ENCODE measurements around the gene PCK2.

Gene PCK2

DNA sequence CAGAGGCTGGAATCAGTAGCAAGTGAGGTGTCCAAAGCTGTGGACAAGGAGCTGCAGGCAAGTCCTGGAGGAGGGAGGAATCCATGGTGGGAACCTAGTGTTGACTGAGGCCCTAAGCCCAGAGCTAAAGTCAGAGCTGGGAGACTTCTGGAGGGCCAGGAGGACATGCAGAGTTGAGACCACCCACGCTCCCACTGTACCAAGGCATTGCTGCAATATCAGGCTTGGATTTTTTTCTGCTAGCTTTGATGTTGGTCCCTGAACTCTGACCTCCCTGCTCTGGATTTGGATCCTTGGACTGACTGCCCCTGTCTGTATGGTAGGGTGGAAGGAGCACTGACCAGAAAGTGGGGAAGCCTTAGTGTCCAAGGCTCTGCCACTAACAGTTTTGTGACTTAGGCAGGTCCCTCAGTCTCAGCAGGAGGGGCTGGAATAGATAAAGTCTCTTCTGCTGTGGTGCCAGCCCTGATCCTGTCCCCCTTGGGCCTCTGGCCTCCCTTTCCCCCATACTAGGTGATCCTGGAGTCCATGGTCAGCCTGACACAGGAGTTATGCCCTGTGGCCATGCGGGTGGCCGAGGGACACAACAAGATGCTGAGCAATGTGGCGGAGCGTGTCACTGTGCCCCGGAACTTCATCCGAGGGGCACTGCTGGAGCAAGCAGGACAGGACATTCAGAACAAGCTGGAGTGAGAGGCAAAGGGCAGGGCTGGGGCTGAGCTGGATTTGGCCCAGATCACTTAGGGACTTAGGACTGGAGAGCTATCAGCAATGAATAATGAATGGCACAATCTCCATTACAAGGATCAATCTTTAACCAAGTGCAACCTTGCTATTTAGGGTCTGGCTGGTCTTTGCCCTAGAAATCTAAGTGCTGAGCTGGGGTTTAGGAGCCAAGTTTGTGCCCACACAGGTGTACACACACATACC is 32.9 kb upstream of the PCK2 start:
- DNase-seq (ENCODE audit: low read depth, low spot score), result no peak

DNA sequence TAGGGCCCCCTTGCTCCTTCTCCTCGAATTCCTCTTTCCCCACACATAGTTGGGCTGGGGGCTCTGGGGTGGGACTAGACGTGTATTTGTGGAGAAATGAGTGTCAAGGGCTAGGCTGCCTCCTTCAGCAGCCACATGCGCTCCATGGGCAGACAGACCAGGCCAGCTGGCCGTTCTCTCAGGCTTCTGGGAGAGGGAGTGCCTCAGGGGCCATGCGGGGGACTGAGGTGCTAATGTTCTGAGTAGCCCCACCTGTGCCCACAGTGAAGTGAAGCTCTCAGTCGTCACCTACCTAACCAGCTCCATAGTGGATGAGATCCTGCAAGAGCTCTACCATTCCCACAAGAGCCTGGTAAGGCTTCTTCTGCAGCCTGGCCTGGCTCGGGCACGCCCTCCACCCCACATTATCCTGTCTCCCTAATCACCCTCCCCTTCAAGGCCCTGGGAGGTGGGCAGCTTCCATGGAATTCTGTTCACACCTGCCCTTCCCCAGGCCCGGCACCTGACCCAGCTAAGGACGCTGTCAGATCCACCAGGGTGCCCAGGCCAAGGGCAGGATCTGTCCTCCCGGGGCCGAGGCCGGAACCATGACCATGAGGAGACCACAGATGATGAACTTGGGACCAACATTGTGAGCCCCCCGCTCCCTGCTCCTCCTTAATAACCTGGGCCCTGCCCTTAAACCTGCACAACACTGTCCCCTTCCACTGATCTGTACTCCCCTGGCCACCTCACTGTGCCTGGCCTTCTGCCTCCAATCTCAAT is 31.7 kb upstream of the PCK2 start:
- no peak for DNase-seq (ENCODE audit: low read depth, low spot score)

DNA sequence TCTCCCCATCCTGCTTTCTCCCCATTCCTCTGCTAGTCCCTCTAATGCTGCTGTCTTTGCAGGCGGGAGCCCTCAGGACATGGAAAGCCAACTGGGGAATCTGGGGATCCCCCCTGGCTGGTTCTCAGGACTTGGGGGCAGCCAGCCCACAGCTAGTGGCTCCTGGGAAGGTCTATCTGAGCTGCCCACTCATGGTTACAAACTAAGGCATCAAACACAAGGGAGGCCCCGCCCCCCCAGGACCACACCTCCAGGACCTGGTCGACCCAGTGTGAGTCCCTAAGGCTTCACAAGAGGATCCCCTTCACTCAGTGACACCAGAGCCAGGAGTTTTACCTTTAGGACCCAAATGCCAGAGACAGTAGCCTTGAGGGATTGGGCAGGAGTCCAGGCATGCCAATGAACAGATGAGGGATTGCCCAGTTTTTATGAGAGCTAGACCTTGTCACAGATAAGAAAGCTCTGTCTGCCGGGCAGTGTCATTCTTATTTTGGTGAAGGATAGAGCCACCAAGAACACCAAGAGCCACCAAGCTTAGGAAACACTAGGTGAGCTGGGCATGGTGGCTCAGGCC is 30.8 kb upstream of the PCK2 start:
- no peak for DNase-seq (ENCODE audit: low read depth, low spot score)

DNA sequence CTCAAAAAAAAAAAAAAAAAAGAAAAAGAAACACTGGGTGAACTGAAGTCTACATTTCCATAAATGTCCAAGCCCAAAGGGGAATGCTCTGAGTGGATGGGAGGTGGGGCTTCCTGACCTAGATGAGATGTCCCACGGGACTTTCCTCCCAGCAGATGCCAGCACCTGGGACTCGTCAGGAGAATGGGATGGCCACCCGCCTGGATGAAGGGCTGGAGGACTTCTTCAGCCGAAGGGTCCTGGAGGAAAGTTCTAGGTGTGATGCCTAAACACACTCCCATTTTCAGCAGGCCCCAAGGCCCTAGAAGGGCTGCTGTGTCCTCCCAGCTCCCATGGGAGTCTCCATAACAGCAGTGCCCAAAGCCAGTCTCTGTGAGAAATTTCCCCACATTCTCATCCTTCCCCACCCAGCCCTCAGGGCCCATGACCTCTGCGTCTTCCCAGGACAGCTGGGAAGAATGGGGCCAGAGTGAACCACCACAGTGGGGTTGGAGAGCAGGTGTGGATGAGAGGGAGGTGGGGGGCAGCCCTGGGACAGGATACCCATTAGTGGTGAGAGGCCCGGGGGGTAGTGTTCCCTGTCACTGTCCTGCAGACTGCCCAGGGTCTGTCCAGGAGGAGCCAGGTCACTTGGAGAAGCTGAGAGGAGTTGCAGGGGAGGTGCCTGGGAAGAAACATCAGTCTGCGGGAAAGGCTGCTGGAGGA is 29.9 kb upstream of the PCK2 start:
- no peak for DNase-seq (ENCODE audit: low read depth, low spot score)

DNA sequence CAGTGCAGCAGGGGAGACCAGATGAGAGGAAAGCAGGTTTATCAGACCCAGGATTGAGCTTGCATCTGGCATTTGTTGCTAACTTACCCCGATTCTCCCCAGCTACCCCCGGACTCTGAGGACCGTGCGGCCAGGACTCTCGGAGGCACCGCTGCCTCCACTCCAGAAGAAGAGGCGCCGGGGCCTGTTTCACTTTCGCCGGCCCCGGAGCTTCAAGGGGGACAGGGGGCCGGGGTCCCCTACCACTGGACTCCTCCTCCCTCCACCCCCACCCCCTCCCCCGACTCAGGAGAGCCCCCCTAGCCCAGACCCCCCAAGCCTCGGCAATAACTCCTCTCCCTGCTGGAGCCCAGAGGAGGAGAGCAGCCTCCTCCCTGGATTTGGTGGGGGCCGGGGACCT is 29.3 kb upstream of the PCK2 start:
- no peak for DNase-seq (ENCODE audit: low read depth, low spot score)

DNA sequence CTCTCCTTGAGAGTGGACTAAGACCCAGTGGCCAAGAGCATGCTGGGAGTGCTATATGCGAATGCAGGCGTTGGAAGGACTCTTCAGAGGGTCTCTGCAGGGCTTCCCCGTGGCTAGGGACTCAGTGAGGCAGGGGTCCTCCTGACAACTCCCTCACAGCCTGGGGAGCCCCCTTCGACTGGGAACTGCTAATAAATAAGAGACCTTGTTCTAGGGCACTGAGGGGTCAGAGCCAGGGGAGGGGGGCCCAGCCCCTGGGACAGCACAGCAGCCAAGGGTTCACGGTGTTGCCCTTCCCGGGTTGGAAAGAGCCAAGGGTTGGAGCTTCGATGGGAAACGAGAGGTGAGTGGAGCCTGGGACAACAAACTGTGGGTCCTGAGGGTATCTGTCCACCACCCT is 28.7 kb upstream of the PCK2 start:
- no peak for DNase-seq (ENCODE audit: low read depth, low spot score)

DNA sequence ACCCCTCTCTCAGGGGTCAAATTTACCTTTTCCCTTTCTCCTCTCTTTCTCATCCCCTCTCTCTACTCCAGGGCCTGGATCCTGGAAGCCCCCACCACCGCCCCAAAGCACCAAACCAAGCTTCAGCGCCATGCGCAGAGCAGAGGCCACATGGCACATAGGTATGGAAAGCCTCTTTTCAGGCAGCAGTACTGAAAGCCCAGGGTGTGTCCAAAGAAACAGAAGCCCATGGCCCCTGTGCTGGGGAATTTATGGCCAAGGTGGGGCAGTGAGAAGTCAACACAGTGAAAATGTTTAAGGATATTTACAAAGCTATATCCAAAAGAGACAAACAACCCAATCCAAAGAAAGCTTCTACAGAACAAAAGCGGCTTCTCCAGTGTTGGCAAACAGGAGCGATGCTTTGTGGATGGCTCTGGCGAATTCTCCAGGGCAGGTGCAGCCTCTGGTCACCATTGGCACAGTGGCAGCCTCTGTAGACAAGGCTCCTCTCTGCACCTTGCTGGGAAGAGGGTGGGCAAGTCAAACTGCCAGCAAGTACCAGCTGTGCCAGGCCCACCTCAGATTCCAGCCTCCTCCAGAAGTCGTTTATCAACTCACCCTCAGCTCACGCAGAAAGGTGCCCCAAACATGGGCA is 27.5 kb upstream of the PCK2 start:
- no peak for DNase-seq (ENCODE audit: low read depth, low spot score)

DNA sequence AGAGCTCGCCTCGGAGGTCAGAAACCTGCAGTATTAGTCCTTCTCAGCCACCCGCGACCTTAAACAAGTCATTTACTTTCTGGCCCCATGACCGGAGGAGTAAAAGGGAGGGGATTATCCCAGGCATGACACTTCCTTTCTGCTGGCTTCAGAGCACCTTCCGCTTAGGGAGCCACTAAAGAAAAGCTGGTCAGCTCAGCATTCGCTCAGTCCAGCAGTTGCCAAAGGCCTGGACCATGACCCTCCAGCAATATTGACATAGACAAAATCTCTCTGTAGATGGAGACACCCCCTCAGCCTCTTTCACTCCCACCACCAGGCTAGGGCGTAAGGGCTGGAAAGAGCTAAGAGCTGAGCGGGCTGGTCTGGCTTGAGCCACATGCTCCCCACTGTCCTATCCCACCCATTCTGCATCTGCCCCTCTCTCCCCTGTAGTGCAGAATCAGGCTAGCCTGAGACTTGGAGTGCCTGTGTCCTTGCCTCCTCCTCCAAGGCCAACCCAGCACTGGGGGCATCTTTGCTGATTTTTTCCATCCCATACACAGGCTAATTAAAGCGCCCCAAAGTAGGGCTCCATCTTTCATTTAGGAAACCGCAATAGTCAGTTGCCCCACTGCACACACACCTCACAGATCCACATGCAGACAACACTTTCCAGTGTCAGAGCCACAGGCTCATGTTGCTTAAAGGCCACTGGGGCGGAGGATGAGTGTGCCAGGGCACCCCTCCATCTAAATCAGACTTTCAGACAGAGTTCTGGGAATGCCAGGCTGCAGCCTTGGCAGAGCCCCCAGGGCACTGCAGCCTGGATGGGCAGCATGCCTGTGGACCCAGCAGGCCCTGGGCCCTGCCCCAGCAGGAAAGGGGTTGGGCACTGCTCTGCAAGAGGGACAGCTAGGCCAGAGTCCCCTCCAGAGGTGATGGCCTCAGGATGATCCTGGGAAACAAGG is 26.7 kb upstream of the PCK2 start:
- no peak for DNase-seq (ENCODE audit: low read depth, low spot score)

DNA sequence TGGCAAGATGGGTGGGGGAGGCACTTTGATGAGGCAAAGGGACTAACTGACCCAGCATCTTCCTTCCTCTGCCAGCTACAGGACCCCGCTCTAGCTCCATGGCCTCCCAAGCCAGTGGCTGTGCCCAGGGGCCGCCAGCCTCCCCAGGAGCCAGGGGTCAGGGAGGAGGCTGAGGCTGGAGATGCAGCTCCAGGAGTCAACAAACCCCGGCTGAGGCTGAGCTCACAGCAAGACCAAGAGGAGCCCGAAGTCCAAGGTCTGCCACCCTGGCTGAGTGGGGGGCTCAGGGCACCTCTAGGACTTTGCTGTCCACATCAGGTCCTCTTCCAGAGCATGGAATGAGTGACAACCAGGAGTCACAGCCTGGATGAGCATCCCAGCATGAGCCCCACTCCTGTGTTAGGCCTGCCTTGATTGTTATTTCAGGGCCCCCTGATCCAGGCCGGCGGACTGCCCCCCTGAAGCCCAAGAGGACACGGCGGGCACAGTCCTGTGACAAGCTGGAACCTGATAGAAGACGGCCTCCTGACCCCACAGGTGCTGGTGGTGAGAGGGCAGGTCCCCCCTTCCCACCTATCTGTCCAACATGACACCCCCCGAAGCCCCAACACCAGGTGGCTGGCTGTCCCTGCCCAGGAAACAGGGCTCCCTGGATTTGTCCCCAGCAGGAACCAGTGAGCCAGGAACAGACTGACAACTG is 25.2 kb upstream of the PCK2 start:
- no peak for DNase-seq (ENCODE audit: low read depth, low spot score)

DNA sequence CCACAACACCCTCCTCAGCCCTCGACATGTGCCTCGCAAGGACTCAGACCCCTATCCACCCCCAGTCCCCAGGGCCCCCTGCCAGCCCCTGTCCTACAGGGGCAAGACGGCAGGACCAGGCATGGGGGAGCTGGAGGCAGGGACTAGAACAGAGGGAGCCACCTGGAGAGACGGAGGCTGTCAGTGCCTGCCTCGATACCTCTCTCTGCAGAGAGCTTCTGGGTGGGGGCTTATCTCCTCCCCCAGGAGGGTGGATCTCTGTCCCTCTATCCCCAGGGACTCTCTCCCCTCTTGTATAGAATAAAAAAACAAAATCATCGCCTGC is 24.7 kb upstream of the PCK2 start:
- DNase-seq (ENCODE audit: low read depth, low spot score), result no peak

DNA sequence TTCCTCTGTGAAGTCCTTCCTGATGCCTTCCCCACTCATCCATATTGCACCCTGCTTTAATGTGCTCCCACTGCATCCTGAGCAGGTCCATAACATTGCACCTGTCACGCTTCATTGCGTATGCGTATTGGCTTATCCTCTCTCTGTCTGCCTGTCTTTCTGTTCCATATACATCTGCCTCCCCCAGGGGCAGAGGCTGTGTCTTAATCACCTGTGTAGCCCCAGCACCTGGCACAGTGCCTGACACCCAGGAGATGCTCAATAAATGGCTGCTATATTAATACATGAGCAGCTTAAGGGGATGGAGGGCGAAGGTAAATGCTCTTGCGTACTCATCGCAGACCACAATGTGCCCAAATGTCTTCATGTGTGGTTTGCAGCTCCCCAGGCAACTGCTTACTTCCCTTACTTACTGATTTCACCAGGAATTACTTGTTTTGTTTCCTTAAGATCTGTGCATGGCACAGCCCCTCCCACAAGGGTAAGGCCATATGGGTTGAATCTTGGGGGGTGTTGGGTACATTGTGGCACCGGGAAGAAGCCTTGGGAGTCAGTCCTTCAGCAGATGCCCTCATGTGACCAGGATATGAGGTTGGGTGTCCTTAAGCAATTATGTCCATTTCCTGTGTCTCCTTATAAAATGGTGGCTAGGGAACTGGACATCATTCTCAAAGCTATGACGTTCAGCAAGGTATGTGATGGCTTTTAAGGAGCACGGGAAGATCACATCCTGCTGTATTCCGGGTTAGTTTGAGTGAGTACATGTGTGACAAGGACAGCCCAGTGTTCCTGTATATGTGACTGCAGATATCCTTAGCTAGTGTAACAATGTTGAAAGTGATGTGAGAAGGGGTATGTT is 23.6 kb upstream of the PCK2 start:
- DNase-seq (ENCODE audit: low read depth, low spot score), result no peak

DNA sequence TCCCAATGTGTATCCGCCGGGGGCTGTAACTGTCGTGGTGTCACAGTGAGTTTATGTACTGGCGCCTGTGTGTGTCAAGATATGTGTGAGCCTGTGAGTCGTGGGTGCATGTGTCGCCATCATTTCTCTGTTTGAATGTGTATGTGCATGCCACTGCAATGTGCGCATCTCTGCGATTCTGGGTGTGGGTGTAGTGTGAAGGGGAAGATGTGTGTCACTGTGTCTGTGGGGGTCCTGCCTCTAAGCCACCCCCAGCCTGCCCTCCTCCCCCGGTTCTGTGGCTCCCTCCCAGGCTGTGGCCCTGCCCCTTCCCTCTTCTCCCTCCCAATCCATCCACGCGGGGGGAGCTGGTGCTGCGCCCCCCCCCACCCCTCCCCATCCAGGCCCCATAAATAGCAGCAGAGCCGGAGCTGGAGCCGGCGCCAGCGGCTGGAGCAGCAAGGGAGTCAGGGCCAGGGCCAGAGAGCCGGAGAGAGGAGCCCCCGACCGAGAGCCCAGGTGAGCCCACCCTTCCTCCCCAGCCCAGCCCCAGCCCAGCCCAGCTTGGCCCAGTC is 22.9 kb upstream of the PCK2 start, which contains the start of gene CPNE6:
Gene CPNE6 (plus strand): TSS at position 419 of the 554 bp plus-strand sequence. CDS start 1,375 bp downstream, outside the sequence.
- no peak for DNase-seq (ENCODE audit: low read depth, low spot score)

DNA sequence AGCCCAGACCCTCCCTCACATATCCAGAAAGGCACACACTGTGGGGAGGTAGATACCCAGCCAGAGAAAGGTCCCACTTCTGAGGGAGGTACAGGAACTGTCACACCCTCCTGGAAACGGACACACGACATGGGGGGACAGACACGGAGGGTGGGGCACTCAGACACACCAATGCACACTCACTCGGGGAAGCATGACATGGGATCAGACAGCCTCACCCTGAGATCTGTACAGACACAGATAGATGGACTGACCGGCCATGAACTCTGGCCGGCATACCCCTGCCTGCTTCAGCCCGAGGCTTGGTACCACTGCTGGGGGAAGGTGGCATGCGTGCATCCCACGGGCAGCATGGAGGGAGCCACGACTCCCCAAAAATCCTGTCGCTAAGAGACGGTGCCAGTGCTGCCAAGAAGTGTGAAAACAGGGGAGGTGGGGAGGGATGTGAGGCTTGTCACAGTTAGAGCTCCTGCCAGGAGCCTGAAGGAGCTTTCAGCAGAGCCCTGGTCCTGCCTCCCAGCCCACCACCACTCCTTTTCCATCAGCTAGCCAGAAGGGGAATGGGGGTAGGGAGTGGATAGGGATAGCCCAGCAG is 22.2 kb upstream of the PCK2 start:
- DNase-seq (ENCODE audit: low read depth, low spot score), result no peak

DNA sequence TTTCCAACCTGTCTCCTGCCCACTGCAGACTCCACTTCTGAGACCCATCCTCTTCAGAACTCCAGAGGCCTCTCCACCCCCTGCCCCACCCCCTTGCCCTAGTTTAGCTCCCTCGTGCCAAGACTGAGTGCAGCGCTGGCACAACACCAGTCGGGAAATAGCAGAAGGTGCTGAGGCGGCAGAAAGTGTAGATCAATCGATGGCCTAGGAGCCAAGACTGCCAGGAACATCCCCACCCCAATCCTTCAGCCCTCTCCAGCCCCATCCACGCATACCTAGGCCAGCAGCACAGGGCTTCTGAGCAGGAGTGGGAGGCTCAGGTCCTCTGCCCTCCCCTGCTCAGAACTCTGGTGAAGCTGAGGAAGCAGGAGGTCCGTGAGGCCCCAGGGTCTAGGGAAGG is 21.7 kb upstream of the PCK2 start:
- no peak for DNase-seq (ENCODE audit: low read depth, low spot score)

DNA sequence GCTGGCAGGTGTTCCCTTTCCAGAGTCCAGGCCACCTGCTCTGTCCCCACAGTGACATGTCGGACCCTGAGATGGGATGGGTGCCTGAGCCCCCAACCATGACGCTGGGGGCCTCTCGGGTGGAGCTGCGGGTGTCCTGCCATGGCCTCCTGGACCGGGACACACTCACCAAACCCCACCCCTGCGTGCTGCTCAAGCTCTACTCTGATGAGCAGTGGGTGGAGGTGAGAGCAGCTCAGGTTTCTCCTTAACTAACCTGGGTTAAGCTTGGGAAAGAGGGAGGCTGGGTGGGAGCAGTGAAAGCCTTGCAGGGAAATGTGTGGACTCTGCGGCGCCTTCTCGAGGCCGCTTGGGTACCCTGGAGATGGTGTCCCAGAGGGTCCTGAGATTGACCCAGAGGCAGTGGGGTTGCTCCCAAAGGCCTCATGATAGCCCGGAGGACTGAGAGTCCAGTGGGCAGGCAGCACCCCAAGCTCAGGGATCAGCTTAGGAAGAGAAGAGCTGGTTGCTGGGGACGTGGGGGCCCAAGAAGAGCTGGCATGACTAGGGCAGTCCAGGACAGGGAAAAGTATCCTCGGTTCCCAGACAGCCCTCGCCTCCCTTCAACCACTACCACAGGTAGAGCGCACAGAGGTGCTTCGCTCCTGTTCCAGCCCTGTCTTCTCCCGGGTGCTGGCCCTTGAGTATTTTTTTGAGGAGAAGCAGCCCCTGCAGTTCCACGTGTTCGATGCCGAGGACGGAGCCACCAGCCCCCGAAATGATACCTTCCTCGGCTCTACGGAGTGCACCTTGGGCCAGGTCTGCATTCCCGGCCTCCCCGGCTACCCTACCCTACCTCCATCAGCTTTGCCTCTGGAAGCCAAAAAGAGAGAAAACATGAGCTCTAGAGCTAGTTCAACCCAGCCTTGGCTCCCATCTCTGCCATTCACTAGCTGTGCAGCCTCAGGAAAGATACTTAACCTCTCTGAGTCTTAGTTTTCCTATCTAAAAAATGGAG is 20.9 kb upstream of the PCK2 start:
- no peak for DNase-seq (ENCODE audit: low read depth, low spot score)

DNA sequence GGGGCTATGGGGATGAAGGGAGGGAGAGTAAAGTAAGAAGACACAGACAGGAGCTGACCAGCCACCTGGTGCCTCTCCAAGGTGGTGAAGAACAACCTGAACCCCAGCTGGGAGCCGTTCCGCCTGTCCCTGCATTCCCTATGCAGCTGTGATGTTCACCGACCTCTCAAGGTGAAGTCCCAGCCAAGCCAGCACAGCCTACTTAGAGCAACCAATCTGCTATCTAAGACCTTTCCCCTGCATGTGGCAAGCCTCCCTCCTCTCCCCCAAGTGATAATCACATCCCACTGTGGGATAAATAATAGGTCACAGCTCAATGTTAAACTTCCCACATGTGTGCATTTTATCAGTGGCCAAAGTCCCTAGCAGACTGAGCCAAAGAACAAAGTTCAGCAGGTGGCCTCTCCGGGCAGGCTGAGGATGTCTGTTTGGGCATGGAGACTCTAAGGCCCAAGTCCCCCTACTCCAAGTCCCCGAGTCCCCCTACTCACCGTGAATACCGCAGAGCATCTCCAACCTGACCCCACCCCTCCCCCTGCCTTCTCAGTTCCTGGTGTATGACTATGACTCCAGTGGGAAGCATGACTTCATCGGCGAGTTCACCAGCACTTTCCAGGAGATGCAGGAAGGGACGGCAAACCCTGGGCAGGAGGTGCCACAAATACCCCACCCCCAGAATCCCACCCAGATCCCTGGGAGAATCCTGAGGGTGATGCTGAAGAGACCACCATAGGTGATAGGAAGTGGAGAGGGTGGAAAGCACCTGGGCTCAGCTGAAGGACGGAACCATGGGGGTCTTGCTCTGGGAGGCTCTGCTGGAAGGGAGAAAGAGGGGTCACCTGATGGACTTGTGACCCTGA is 19.3 kb upstream of the PCK2 start:
- no peak for DNase-seq (ENCODE audit: low read depth, low spot score)
